MG63 (cell line): ENCODE measurements around the gene FAM210A. TPM values are rescaled to one million over a fixed set of nuclear protein-coding genes. Genes with fewer than 3 reads are reported as not detected.

ENCODE experiments used
- DNase-seq: peaks from one replicate; pipeline ENCODE4 v3.0.0-alpha.2; 2020
- H3K27me3 ChIP-seq: fragments of 250-450 bp; sonication (Bioruptor Pico); 2 replicates; pipeline ENCODE4 v1.5.1; 2020; ENCODE audit warnings: mild to moderate bottlenecking, moderate library complexity
- H3K36me3 ChIP-seq: fragments of 250-450 bp; sonication (Bioruptor Pico); 2 replicates; pipeline ENCODE4 v1.5.1; 2020; ENCODE audit warnings: mild to moderate bottlenecking, moderate library complexity
- H3K4me3 ChIP-seq: fragments of 250-450 bp; sonication (Bioruptor Pico); 2 replicates; pipeline ENCODE4 v1.5.1; 2020; ENCODE audit warnings: mild to moderate bottlenecking, moderate library complexity
- H3K9me3 ChIP-seq: fragments of 250-450 bp; sonication (Bioruptor Pico); 2 replicates; pipeline ENCODE4 v1.5.1; 2020; ENCODE audit warnings: mild to moderate bottlenecking, moderate library complexity
- total RNA-seq: library from RNA; depleted of rRNA; stranded (reverse); fragments of >200 nt; shearing (Covaris generic); gene quantifications from 2 replicates; pipeline ENCODE4 v1.2.3, GENCODE V29; 2014; ENCODE audit warnings: low replicate concordance

FAM210A gene
- total RNA-seq, 1 experiment from 2014 or later = 20.0 TPM

DNA sequence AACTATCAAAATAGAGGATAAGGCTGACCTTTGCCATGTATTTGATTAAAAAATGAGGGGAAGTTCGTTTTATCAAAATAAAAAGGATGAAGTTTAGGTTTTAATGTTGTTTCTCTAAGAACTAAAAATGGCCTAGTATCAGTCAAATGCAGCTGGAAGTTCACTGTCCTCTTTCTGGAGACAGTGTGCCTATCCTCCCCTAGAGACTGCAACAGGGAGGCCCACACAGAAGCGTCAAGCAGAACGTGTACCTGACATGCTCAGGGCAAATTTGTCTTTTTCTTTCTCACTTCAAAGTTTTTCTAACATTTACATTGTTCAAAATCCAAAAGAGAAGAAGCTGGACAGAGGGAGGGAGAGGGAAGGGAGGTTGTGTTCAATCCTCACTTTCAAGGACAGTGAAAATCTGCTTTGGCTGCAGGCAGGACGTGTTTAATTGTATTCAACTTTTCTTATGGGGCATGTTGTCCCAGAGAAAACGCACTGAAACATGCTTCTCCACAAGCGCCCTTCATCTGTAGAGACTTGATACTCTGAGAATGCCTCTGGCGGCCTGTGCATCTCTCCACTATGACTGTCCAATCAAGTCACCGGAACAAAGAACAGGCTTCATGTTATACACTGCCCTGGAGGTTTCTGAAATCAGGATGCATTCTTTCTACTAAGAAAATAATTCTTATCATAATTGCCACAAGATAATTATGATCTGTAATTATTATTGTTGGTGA lies 65.1 kb downstream of the FAM210A start:
- Histone ChIP-seq H3K36me3 (peaks cover 10% of the 10 kb centered on the region), H3K27me3 (no peaks in the 10 kb centered on the region), H3K9me3 (no peaks in the 10 kb centered on the region), H3K4me3 (no peak overlapping the region)
- no peak for DNase-seq

GRCh38 chr18:13660510-13660909 lies 65.8 kb downstream of the FAM210A start:
- DNase-seq = no peak
- H3K4me3 ChIP-seq = no peak overlapping the region
- H3K36me3 ChIP-seq = peaks cover 3% of the 10 kb centered on the region
- no peaks in the 10 kb centered on the region for H3K9me3 ChIP-seq
- H3K27me3 ChIP-seq = no peaks in the 10 kb centered on the region

GRCh38 chr18:13658436-13659204 lies 67.7 kb downstream of the FAM210A start:
- H3K36me3 ChIP-seq = no peaks in the 10 kb centered on the region; the same call in 1 of the 2 replicates
- H3K9me3 ChIP-seq = no peaks in the 10 kb centered on the region
- H3K4me3 ChIP-seq = no peak overlapping the region
- H3K27me3 ChIP-seq = no peaks in the 10 kb centered on the region
- no peak for DNase-seq

- H3K27me3 ChIP-seq = no peaks in the 10 kb centered on the region
- H3K4me3 ChIP-seq = no peak overlapping the region
- no peaks in the 10 kb centered on the region; the same call in 1 of the 2 replicates for H3K36me3 ChIP-seq
- H3K9me3 ChIP-seq = no peaks in the 10 kb centered on the region
- DNase-seq = no peak
These were observed 68.4 kb downstream of the FAM210A start for GRCh38 chr18:13657974-13658373.

- Histone ChIP-seq H3K27me3 (no peaks in the 10 kb centered on the region), H3K36me3 (no peaks in the 10 kb centered on the region), H3K4me3 (no peak overlapping the region), H3K9me3 (no peaks in the 10 kb centered on the region)
- no peak for DNase-seq
These were observed 72.5 kb downstream of the FAM210A start for GRCh38 chr18:13653746-13654433.

GRCh38 chr18:13649397-13650390 lies 76.7 kb downstream of the FAM210A start:
- H3K27me3 ChIP-seq = no peaks in the 10 kb centered on the region
- no peaks in the 10 kb centered on the region for H3K9me3 ChIP-seq
- DNase-seq = no peak
- H3K36me3 ChIP-seq = no peaks in the 10 kb centered on the region
- no peak overlapping the region for H3K4me3 ChIP-seq

- Histone ChIP-seq H3K4me3 (no peak overlapping the region), H3K27me3 (no peaks in the 10 kb centered on the region), H3K9me3 (no peaks in the 10 kb centered on the region), H3K36me3 (no peaks in the 10 kb centered on the region)
- DNase-seq = no peak
These were observed 78.6 kb downstream of the FAM210A start for GRCh38 chr18:13647761-13648160.

GRCh38 chr18:13646633-13647032 lies 79.7 kb downstream of the FAM210A start:
- Histone ChIP-seq H3K36me3 (no peaks in the 10 kb centered on the region), H3K27me3 (no peaks in the 10 kb centered on the region), H3K4me3 (no peak overlapping the region), H3K9me3 (no peaks in the 10 kb centered on the region)
- DNase-seq = no peak

- Histone ChIP-seq H3K27me3 (no peaks in the 10 kb centered on the region), H3K9me3 (no peaks in the 10 kb centered on the region), H3K4me3 (no peak overlapping the region), H3K36me3 (no peaks in the 10 kb centered on the region)
- DNase-seq = no peak
These were observed 81.3 kb downstream of the FAM210A start for GRCh38 chr18:13645093-13645492.

GRCh38 chr18:13643261-13643751 lies 83.1 kb downstream of the FAM210A start:
- no peak overlapping the region for H3K4me3 ChIP-seq
- DNase-seq = no peak
- H3K9me3 ChIP-seq = no peaks in the 10 kb centered on the region
- H3K27me3 ChIP-seq = no peaks in the 10 kb centered on the region
- no peaks in the 10 kb centered on the region for H3K36me3 ChIP-seq

DNA sequence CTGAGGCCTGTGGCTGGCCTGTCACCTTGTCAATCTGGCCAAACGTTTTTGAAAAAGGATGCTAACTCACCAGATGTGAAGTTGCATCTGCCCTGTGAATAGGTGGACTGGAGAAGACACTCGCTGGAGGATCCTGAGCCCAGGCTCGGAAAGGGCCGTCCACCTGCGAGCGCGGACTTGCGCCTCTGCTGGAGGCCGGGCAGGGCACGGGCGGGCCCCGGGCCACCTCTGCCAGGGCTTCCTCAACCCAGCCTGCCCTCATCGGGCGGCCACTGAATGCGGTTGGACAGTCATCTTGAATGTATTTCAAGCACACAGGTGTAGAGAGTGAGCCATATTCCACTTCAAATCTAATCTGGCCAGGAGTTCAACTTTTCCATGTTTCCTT lies 83.9 kb downstream of the FAM210A start:
- no peak overlapping the region for H3K4me3 ChIP-seq
- no peak for DNase-seq
- H3K9me3 ChIP-seq = no peaks in the 10 kb centered on the region
- no peaks in the 10 kb centered on the region for H3K27me3 ChIP-seq
- H3K36me3 ChIP-seq = no peaks in the 10 kb centered on the region

DNA sequence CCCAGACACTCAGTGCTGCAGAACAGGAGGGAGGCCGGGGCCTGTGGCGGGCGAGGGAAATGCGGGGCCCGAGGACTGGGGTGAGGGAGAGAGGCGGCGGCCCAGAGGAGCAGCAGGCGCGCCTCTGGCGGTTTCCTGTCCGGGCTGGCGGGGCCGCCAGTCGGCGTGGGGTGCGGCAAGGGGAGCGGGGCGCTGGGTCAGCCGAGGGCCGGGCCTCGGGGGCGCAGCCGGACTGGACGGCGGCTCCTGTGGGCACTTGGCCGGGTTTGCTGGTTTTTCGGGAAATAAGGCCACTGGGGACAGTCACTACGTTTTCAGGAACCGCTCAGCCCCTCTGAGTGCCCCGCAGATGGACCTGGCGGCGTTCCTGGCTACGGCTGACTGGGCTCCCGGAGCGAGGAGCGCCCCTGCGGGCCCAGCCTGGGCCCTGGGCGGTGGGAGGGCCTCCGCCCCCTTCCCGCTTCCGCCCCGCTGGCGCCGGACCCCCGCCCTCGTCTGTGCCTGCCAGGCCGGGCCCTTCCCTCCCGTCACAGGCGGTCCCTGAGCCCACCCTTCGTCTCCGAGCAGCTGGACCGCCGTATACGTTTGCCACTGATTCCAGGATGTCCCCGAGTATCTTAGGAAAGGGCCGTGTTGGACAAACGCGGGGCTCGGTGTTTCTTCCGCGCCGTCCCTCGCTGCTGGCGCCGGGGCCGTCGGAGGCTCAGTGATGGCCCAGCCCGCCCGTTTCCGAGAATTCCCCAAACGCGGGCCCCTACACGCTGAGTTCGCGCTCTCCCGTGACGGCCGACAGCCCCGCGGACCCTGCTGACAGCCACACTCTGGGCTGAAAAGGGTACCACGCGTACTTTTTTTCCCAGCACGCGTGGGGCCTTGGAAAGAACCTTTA lies 84.6 kb downstream of the FAM210A start:
- no peaks in the 10 kb centered on the region for H3K27me3 ChIP-seq
- no peaks in the 10 kb centered on the region for H3K9me3 ChIP-seq
- no peak overlapping the region for H3K4me3 ChIP-seq
- H3K36me3 ChIP-seq = no peaks in the 10 kb centered on the region
- no peak for DNase-seq

GRCh38 chr18:13640266-13640860 lies 86.0 kb downstream of the FAM210A start:
- Histone ChIP-seq H3K36me3 (no peaks in the 10 kb centered on the region), H3K4me3 (no peak overlapping the region), H3K9me3 (no peaks in the 10 kb centered on the region), H3K27me3 (no peaks in the 10 kb centered on the region)
- DNase-seq = no peak

DNA sequence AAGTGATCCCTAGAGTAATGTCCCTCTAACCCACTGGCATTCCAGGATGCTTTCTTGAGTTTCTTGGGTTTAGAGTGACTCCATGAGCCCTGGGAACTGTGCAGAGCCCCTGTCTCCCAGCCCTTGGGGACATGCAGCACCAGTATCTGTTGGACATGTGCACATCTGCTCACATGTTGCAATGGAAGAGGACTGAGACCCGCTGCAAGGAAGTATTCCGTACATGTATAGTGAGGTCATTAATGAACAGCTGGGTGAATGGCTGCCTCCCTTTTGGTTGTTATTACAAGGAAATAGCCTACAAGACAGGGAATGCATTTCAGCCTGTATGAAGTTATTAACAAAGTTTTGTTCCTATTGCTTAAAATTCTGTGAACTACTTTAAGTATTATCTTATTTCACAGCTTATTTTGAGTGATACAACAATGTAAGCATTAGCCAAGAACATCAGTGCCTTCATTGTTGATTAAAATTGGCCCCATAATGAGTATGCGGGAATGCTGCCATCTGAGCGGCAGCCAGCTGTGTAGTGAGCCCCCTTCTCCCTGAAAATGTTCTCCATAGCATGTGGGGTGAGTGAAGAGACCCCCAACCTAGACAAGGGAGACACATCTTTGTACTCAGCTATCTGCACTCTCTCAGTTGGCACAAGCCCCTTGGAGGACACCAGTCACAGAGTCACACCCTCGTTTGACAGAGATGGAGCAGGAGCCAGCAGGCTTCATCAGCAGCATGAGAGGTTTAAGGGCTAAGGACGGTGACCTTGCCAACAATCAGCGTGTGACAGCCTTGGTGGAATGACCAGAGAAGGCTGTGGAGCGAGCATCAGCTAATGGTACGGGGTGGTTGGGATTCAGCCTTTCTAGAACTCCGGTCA lies 87.4 kb downstream of the FAM210A start:
- no peak overlapping the region for H3K4me3 ChIP-seq
- H3K36me3 ChIP-seq = no peaks in the 10 kb centered on the region
- H3K9me3 ChIP-seq = no peaks in the 10 kb centered on the region; the same call in 1 of the 2 replicates
- no peak for DNase-seq
- H3K27me3 ChIP-seq = no peaks in the 10 kb centered on the region
